Type B pancreatic cell (in vitro differentiated cells): Measurements from ENCODE around the gene TREML1. TPM values are rescaled to one million over a fixed set of nuclear protein-coding genes. Genes with fewer than 3 reads are reported as not detected.

ENCODE experiments used
- DNase-seq: peaks from one replicate; pipeline ENCODE4 v3.0.0; 2021; ENCODE audit warnings: mixed read lengths; ENCODE audit not compliant: unreplicated experiment; ENCODE audit errors: extremely low spot score
- H3K27ac Mint-ChIP-seq: 2 replicates; pipeline ENCODE4 v1.8.0; 2021; ENCODE audit warnings: mild to moderate bottlenecking, mixed read lengths
- H3K27me3 Mint-ChIP-seq: 2 replicates; pipeline ENCODE4 v1.8.0; 2021; ENCODE audit warnings: mixed read lengths
- H3K36me3 Mint-ChIP-seq: 2 replicates; pipeline ENCODE4 v1.8.0; 2021; ENCODE audit warnings: mixed read lengths
- H3K4me1 Mint-ChIP-seq: one replicate; pipeline ENCODE4 v1.8.0; 2021; ENCODE audit warnings: mixed read lengths; ENCODE audit not compliant: unreplicated experiment
- H3K4me3 Mint-ChIP-seq: 2 replicates; pipeline ENCODE4 v1.8.0; 2021; ENCODE audit warnings: mild to moderate bottlenecking, mixed read lengths
- H3K9me3 Mint-ChIP-seq: 2 replicates; pipeline ENCODE4 v1.8.0; 2021; ENCODE audit warnings: mixed read lengths
- CTCF ChIP-seq: fragments of 200-600 bp; sonication (generic); conservative IDR thresholded peaks from 2 replicates; pipeline ENCODE4 v1.5.0; 2021; ENCODE audit warnings: antibody characterized with exemption, mild to moderate bottlenecking
- total RNA-seq: library from RNA; stranded (reverse); gene quantifications from 2 replicates; pipeline ENCODE4 v1.2.1, GENCODE V29; 2021; ENCODE audit warnings: low replicate concordance

Gene TREML1
- total RNA-seq, 1 donor from 2014 or later = not detected

GRCh38 chr6:41161380-41161779 lies 7.2 kb upstream of the TREML1 start:
- Mint-ChIP-seq H3K9me3 (no peaks in the 10 kb centered on the region), H3K4me1 (no peaks in the 10 kb centered on the region), H3K4me3 (no peak overlapping the region)

GRCh38 chr6:41160933-41161332 lies 6.8 kb upstream of the TREML1 start:
- no peaks in the 10 kb centered on the region for H3K9me3 Mint-ChIP-seq
- H3K4me3 Mint-ChIP-seq = no peak overlapping the region
- no peak for DNase-seq
- H3K4me1 Mint-ChIP-seq = no peaks in the 10 kb centered on the region
- no peak overlapping the region for H3K27ac Mint-ChIP-seq
- no peak for TF ChIP-seq CTCF
- H3K27me3 Mint-ChIP-seq = peaks cover 25% of the 10 kb centered on the region
- no peaks in the 10 kb centered on the region for H3K36me3 Mint-ChIP-seq

More at GRCh38 chr6:41161380-41161779, 7.2 kb upstream of the TREML1 start:
- H3K36me3 Mint-ChIP-seq = no peaks in the 10 kb centered on the region
- TF ChIP-seq CTCF = no peak
- H3K27ac Mint-ChIP-seq = no peak overlapping the region
- peaks cover 25% of the 10 kb centered on the region for H3K27me3 Mint-ChIP-seq
- no peak for DNase-seq

- Mint-ChIP-seq H3K27me3 (peaks cover 34% of the 10 kb centered on the region), H3K9me3 (no peaks in the 10 kb centered on the region), H3K4me1 (no peaks in the 10 kb centered on the region), H3K27ac (no peak overlapping the region), H3K4me3 (no peak overlapping the region), H3K36me3 (no peaks in the 10 kb centered on the region)
- DNase-seq = no peak
- TF ChIP-seq CTCF = no peak
Observed at GRCh38 chr6:41159415-41160082, 5.4 kb upstream of the TREML1 start.

- H3K27ac Mint-ChIP-seq = no peak overlapping the region
- no peak for DNase-seq
- H3K4me3 Mint-ChIP-seq = no peak overlapping the region
- no peaks in the 10 kb centered on the region for H3K4me1 Mint-ChIP-seq
- no peak for TF ChIP-seq CTCF
- H3K9me3 Mint-ChIP-seq = no peaks in the 10 kb centered on the region
- peaks cover 27% of the 10 kb centered on the region for H3K27me3 Mint-ChIP-seq
- H3K36me3 Mint-ChIP-seq = no peaks in the 10 kb centered on the region
Observed at GRCh38 chr6:41157323-41157722, 3.2 kb upstream of the TREML1 start.

GRCh38 chr6:41156771-41157170 lies 2.6 kb upstream of the TREML1 start:
- no peaks in the 10 kb centered on the region for H3K36me3 Mint-ChIP-seq
- no peak overlapping the region for H3K27ac Mint-ChIP-seq
- DNase-seq = no peak
- no peak for TF ChIP-seq CTCF
- no peaks in the 10 kb centered on the region for H3K9me3 Mint-ChIP-seq
- peaks cover 22% of the 10 kb centered on the region for H3K27me3 Mint-ChIP-seq
- no peaks in the 10 kb centered on the region for H3K4me1 Mint-ChIP-seq
- no peak overlapping the region for H3K4me3 Mint-ChIP-seq
